Activated CD8-positive, alpha-beta memory T cell treated with anti-CD3 and anti-CD28 coated beads for 1 hour (primary cell): ENCODE measurements around the gene CLDN14.

ENCODE experiments used
- DNase-seq, 2 donors: peaks; one replicate each; pipeline ENCODE4 v3.0.0-alpha.2; 2020; ENCODE audit warnings: low read depth in 1 of 2; ENCODE audit errors: extremely low read depth in 1 of 2

CLDN14 gene

GRCh38 chr21:36479415-36480402 is at the start of gene CLDN14:
CLDN14 (minus strand) TSS chr21:36480122; CDS start chr21:36461695, 18,427 bp downstream.
- DNase-seq = no peak

GRCh38 chr21:36528716-36529115 is 48.8 kb upstream of the CLDN14 start:
- no peak for DNase-seq

GRCh38 chr21:36527317-36527716 is 47.4 kb upstream of the CLDN14 start:
- DNase-seq = no peak

GRCh38 chr21:36526104-36526503 is 46.2 kb upstream of the CLDN14 start:
- no peak for DNase-seq

- DNase-seq = no peak
These were observed 44.6 kb upstream of the CLDN14 start for GRCh38 chr21:36524477-36524876.

- DNase-seq = no peak
These were observed 42.4 kb upstream of the CLDN14 start for GRCh38 chr21:36522219-36522808.

GRCh38 chr21:36518883-36519492 is 39.1 kb upstream of the CLDN14 start:
- DNase-seq = no peak

GRCh38 chr21:36517366-36518075 is 37.6 kb upstream of the CLDN14 start:
- no peak for DNase-seq

- no peak for DNase-seq
These were observed 36.4 kb upstream of the CLDN14 start for GRCh38 chr21:36516281-36516680.

- no peak for DNase-seq
These were observed 33.5 kb upstream of the CLDN14 start for GRCh38 chr21:36513430-36513829.

GRCh38 chr21:36512971-36513370 is 33.0 kb upstream of the CLDN14 start:
- DNase-seq = no peak

GRCh38 chr21:36511484-36512220 is 31.7 kb upstream of the CLDN14 start:
- no peak for DNase-seq

GRCh38 chr21:36510911-36511310 is 31.0 kb upstream of the CLDN14 start:
- no peak for DNase-seq

- DNase-seq = no peak
These were observed 30.2 kb upstream of the CLDN14 start for GRCh38 chr21:36509973-36510664.

GRCh38 chr21:36508948-36509347 is 29.0 kb upstream of the CLDN14 start:
- DNase-seq = no peak

GRCh38 chr21:36507397-36508018 is 27.6 kb upstream of the CLDN14 start:
- DNase-seq = no peak

GRCh38 chr21:36506482-36506881 is 26.6 kb upstream of the CLDN14 start:
- DNase-seq = no peak

GRCh38 chr21:36504067-36505058 is 24.4 kb upstream of the CLDN14 start:
- DNase-seq = no peak
